SHP77 treated with DMSO at 0.1 percent for 48 hours (cell line): ENCODE data around the gene CNNM4.

ENCODE experiments used
- DNase-seq: peaks from one replicate; lab custom pipeline; 2025; lab: John Stamatoyannopoulos, UW

The CNNM4 gene

DNA sequence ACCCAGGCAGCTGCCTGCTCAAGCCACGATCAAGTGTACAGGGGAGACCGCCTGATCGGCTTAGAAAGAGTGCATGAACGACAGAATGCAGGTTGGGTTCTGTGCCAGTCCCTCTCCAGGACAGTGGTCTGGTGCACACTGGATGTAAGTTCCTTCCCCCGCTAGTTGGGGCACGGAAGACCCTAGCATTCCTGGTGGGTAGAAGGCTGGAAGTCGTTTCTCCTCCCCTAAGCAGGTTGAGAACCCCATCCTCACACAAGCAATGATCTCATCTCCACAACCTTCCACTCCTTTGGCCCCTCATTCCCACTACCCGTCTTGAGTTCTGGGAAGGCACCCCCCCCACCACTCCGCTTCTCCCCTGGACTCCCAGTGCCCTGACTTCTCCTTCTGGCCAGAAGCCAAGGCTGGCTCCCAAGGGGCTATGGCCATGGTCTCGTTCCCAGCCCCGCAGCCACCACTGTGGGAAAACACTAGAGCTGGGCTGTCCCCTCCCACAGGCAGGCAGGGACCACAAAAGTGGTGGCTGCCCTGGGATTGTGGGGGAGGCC, 98.5 kb downstream of the CNNM4 start:
- no peak for DNase-seq

GRCh38 chr2:96859681-96860064, 99.0 kb downstream of the CNNM4 start:
- DNase-seq = no peak

DNA sequence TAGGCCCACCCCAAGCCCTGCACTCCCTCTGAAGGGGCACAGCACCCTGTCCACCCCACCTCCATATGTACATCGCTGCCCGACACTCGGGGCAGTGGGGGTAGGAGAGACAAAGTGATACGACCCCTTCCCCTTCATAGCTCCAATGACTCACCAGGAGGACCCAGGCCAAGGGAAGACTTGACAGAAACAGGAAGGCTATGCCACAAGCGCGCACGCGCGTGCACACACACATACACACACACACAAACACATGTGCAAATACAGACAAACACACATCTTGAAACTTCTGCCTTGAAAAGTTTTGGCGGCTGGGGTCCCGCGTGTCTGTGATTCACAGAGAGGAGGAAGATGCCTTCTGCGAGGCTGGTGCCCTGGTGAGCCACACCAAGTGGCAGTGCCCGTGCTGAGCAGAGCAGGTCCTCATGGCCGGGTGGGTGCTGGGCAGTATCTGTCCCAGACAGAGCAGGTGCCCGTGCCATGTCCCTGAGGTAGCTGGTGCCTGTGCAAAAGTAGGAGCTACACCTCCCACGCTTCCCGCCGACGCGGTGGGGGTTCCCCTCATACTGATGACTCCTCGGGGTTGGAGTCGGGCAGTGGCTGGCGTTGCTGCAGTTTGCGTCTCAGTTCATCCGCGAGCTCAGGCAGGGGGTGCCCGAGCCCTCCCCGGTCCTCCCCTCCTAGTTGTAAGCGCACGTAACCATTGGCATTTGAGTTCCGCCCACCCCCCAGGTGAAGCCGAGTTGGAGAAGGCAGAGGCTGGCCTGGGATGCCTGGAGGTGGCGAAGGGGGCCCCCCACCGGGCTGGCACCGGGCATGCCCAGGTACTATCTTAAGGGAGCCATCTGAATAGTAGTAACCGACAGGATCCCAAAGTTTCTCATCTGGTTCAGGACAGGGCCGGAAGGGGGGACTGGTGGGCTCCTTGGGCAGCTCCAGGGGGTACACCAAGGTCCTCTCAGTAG, 99.6 kb downstream of the CNNM4 start:
- DNase-seq = no peak

DNA sequence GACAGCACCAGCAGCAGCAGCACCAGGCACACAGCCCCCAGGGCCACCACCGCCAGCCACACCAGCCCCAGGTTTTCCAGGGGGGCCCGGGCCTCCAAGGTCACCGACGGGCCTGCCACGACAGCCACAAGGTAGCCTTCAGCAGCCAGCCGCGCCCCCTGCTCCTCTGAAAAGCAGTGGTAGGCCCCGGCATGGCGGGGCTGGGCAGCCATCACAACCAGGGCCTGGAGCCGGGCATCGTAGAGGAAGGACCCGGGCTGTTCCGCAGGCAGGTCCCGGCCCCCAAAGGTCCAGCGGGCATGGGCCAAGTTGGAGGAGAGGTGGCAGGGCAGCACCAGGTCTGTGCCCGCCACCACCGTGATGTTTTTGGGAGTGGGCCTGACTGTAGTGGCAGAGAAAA, 100.4 kb downstream of the CNNM4 start:
- DNase-seq = no peak
